SK-N-SH (cell line): ENCODE measurements around the gene ISLR.

ENCODE experiments used
- GABPA ChIP-seq: IDR thresholded peaks from 2 replicates; pipeline ENCODE4 v1.4.0; 2012; ENCODE audit warnings: low read depth, mild to moderate bottlenecking
- POLR2AphosphoS5 ChIP-seq: IDR thresholded peaks from 2 replicates; pipeline ENCODE4 v1.6.1; 2012; ENCODE audit warnings: low read depth, low read length
- TEAD4 ChIP-seq: IDR thresholded peaks from 2 replicates; pipeline ENCODE4 v1.4.0; 2012; ENCODE audit warnings: mild to moderate bottlenecking, borderline replicate concordance; ENCODE audit not compliant: insufficient read depth
- USF1 ChIP-seq: IDR thresholded peaks from 2 replicates; pipeline ENCODE4 v1.4.0; 2012; ENCODE audit warnings: low read depth, borderline replicate concordance
- USF2 ChIP-seq: fragments of 150-350 bp; IDR thresholded peaks from 2 replicates; pipeline ENCODE4 v1.6.1; 2017; ENCODE audit warnings: antibody characterized with exemption, low read length, low read depth, borderline replicate concordance
- TF ChIP-seq, protein P1 (sequence below): fragments of 200-600 bp; sonication (generic); IDR thresholded peaks from 2 replicates; pipeline ENCODE4 v1.6.1; 2017; ENCODE audit warnings: antibody characterized with exemption, mild to moderate bottlenecking, moderate library complexity
- TF ChIP-seq, protein P2 (sequence below): IDR thresholded peaks from 2 replicates; pipeline ENCODE4 v1.4.0; 2012; ENCODE audit warnings: low read depth

- TF ChIP-seq, protein P1, sequence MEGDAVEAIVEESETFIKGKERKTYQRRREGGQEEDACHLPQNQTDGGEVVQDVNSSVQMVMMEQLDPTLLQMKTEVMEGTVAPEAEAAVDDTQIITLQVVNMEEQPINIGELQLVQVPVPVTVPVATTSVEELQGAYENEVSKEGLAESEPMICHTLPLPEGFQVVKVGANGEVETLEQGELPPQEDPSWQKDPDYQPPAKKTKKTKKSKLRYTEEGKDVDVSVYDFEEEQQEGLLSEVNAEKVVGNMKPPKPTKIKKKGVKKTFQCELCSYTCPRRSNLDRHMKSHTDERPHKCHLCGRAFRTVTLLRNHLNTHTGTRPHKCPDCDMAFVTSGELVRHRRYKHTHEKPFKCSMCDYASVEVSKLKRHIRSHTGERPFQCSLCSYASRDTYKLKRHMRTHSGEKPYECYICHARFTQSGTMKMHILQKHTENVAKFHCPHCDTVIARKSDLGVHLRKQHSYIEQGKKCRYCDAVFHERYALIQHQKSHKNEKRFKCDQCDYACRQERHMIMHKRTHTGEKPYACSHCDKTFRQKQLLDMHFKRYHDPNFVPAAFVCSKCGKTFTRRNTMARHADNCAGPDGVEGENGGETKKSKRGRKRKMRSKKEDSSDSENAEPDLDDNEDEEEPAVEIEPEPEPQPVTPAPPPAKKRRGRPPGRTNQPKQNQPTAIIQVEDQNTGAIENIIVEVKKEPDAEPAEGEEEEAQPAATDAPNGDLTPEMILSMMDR = no peak
- TF ChIP-seq POLR2AphosphoS5 (peak; percentile 54; the same call in 1 of the 2 replicates), USF1 (0 out of 2 replicates have a peak, but pooled peaks have one; percentile 12), GABPA (no peak), USF2 (no peak), TEAD4 (no peak)
- TF ChIP-seq, protein P2, sequence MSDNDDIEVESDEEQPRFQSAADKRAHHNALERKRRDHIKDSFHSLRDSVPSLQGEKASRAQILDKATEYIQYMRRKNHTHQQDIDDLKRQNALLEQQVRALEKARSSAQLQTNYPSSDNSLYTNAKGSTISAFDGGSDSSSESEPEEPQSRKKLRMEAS = no peak
Observed at GRCh38 chr15:74156678-74157411, 16.7 kb upstream of the ISLR start.
